GM12872 (cell line): ENCODE measurements around the gene PSMC5.

ENCODE experiments used
- CTCF ChIP-seq: IDR thresholded peaks from 3 replicates; pipeline ENCODE4 v1.5.1; 2011; ENCODE audit warnings: low read depth, mild to moderate bottlenecking, low read length, moderate library complexity; ENCODE audit not compliant: insufficient read depth

The PSMC5 gene

GRCh38 chr17:63842173-63842539 lies 14.9 kb downstream of the PSMC5 start:
- no peak for TF ChIP-seq CTCF

DNA sequence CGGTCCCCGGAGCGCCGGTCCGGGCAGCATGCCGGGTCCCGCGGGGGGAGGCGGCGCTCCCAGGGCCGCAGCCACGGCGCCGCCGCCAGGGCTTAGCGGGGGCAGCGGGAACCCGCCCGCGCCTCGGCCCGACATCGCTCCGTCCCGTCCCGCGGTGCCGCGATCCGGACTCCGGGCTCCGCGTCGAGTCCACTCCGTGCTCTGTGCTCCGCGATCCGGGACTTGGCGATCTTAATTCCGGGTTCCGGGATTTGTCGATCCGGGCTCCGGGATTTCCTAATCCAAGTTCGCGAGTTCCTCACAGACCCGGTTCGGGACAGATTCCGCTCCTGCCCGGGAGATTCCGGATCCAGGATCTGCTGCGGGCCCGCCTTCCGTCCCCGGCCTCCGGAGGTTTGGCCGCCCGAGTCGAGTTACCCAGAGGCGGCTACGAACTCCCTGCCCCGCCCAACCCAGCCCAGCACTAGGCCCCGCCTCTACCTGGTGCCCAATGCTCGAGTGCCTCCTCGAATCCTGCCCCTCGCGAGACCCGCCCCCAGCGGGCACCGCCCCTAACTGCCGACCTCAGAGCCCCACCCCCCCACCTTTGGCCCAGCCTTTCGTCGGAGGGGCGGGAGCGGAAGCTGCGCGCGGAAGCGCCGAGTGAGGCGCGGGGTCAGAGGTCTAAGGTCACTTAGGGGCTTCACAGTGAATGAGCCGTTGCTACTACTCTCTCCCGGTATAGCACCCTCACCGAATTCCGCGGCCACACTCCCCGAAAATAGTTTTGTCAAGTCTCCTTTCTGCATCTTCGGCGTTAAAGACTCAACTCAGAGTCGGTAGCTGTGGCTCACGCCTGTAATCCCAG lies 15.5 kb downstream of the PSMC5 start, which contains the start of gene SMARCD2:
TSS of gene SMARCD2 (minus strand) at position 146 of the 847 bp plus-strand sequence. CDS start at position 135, 11 bp downstream.
- TF ChIP-seq CTCF: no peak

GRCh38 chr17:63843910-63844677 lies 16.9 kb downstream of the PSMC5 start:
- TF ChIP-seq CTCF: no peak

DNA sequence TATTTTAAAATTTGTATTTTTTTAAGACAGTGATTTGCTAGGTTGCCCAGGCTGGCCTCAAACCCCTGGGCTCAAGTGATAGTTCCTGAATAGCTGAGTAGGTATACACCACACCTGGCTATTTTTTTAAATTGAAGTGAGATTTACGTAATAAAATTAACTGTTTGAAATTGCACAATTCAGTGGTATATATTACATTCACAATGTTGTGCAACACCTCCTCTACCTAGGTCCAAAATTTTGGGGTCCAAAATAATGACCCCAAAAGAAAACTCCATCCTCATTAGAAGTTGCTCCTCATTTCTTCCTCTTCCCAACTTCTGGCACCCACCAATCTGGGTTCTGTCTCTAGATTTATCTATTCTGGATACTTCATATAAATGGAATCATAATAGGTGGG lies 18.3 kb downstream of the PSMC5 start:
- TF ChIP-seq CTCF: no peak

DNA sequence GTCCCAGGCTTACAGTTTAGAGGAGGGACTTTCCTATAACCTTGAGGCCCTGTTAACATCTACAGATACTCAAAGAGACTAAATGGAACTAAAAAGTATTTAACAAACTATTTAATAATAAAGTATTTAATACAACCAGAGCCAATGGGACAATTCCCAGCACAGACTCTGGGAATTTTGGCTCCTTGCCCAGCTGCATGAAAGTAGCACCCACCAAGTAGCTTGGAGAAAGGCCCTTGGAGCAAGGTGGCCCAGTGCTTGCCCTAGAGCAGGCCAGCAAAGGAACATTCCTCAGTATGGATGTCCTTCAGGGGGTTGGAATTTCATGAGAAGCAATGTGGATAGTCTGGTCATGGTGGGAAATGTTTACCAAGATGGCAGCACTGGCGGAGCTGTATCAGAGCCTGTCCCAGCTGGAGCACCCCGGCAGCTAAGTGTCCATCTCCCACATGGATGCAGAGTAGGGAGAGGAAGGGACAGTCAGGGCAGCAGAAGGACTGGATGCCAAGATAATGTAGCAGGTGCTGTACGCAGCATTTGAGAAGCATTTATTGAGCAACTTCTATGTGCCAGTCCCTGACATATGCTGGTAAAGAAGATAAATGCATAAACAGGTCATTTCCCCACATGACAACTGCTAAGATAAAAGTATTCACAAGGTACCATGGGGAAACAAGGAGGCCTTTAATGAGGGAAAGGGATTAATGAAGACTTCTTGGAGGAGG lies 20.5 kb downstream of the PSMC5 start:
- no peak for TF ChIP-seq CTCF

GRCh38 chr17:63848834-63849689 lies 21.8 kb downstream of the PSMC5 start:
- peak; percentile 67 for TF ChIP-seq CTCF
